Thyroid gland (tissue), 4 donors: Measurements from ENCODE around the gene ZNF175.

Experiments used
- CTCF ChIP-seq, 6 experiments: fragments of 200-600 bp in 3 of 6; fragments of 450-650 bp in 3 of 6; sonication (generic) in 3 of 6; IDR thresholded peaks; one replicate each; pipeline ENCODE4 v1.5.1; 2016 to 2019; ENCODE audit warnings: antibody characterized with exemption in 6 of 6, mild to moderate bottlenecking in 2 of 6, inconsistent platforms in 1 of 6, moderate library complexity in 1 of 6
- POLR2A ChIP-seq, 2 donors: fragments of 450-650 bp; IDR thresholded peaks; one replicate each; pipeline ENCODE4 v1.6.1; 2017; ENCODE audit warnings: antibody characterized with exemption in 2 of 2, mild to moderate bottlenecking in 2 of 2, moderate library complexity in 1 of 2

- no peak for TF ChIP-seq CTCF (IDR thresholded peaks at IDR 0.05)
- no peak for TF ChIP-seq POLR2A (IDR thresholded peaks at IDR 0.05)
These were observed 68.8 kb downstream of the ZNF175 start for GRCh38 chr19:51639916-51640315.
